Activated CD4-positive, alpha-beta T cell treated with anti-CD3 and anti-CD28 coated beads, Interleukin-2, amount 50 U/mL, for 24 hours (primary cell): Measurements from ENCODE around the gene SEZ6L.

Source experiments
- DNase-seq, 2 donors: peaks; one replicate each; pipeline ENCODE4 v3.0.0-alpha.2; 2020; ENCODE audit warnings: low read depth in 1 of 2, low spot score in 1 of 2

SEZ6L gene

GRCh38 chr22:26241361-26241760 is 72.1 kb downstream of the SEZ6L start:
- no peak for DNase-seq

GRCh38 chr22:26245001-26245400 is 75.7 kb downstream of the SEZ6L start:
- DNase-seq = no peak

- DNase-seq = no peak
Observed at GRCh38 chr22:26246552-26246951, 77.3 kb downstream of the SEZ6L start.

DNA sequence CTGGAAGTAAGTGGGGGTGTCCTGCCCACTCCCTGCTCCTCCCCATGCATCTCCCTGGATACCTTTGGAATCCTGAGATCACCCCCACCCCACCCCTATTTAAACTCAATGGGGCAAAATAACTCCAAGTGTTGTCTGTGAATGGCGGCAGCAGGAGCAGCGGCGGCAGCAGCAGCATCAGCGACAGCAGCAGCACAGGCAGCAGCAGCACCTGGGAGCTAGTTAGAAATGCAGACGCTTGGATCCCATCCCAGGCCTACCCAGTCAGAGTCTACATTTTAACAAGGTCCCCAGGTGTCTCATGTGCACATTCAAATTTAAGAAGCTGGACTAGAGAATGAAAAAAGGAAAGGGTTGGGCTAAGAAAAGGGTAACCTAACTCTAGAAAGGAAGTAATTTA is 82.6 kb downstream of the SEZ6L start:
- DNase-seq = no peak

- no peak for DNase-seq
Observed at GRCh38 chr22:26259510-26259909, 90.2 kb downstream of the SEZ6L start.

DNA sequence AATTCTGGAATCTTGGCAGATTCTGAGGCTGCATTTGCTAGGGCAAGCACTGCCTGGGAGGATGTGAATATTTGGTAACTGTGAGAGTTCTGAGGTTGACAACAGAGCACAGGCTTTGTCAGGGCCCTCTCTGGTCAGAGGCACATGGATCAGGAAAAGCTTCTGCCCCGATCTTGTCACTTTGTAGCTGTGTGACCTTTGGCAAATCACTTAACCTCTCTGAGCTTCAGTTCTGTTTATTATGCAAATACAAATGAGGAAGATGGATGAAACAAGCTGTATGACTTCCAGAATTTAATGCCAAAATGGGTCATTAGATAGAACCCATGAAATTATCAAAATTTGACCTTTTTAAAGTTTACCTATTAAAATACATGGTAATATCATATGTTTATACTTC is 94.9 kb downstream of the SEZ6L start:
- no peak for DNase-seq

GRCh38 chr22:26265281-26265680 is 96.0 kb downstream of the SEZ6L start:
- no peak for DNase-seq

DNA sequence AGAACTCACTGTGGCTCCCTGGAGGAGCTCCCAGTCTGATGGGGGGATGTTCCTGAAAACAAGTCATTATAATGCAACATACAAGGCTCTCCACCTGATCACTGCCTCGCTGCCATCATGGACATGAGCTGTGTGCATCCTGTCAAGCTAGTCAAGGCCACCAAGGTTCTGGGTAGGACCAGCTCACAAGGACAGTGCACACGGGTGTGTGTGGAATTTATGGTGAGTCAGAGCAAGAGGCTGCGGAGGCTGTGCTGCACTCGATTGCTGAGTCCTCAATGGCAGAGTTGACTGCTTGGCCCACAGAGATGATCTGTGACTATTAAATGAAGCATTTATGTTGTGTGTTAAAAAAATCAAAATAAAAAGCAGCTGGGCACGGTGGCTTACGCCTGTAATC is 96.6 kb downstream of the SEZ6L start:
- DNase-seq = no peak

- no peak for DNase-seq
Observed at GRCh38 chr22:26267856-26268255, 98.6 kb downstream of the SEZ6L start.

DNA sequence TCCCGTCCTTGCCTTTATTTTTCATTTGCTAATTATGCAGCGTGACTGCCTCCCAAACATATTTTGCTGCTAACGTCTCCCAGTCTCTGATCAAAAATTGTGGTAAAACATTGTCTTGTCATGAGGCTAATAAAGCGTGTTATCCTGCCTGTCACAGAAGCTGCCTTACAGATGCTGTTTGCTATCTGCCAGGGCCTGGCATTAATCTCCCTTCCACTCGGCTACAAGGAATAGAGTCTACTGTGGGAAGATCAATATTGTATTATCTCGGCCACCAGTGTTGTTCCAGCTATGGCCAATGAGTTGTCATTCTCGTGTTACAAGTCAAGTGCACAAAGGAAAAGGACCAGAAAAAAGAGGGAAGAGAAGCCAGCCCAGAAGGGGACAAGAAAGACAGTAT is 100.3 kb downstream of the SEZ6L start:
- no peak for DNase-seq

DNA sequence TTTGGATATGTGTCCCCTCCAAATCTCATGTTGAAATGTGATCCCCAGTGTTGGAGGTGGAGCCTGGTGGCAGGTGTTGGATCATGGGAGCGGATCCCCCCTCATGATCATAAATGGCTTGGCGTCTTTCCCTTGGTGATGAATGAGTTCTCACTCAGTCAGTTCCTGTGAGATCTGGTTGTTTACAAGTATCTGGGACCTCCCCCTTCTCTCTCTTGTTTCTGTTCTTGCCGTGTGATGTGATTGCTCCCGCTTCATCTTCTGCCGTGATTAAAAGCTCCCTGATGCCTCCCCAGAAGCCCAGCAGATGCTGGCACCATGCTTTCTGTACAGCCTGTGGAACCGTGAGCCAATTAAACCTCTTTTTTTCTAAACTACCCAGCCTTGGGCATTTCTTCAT is 102.2 kb downstream of the SEZ6L start:
- no peak for DNase-seq

- DNase-seq = no peak
Observed at GRCh38 chr22:26273011-26273675, 103.9 kb downstream of the SEZ6L start.

- no peak for DNase-seq
Observed at GRCh38 chr22:26276529-26277160, 107.4 kb downstream of the SEZ6L start.

DNA sequence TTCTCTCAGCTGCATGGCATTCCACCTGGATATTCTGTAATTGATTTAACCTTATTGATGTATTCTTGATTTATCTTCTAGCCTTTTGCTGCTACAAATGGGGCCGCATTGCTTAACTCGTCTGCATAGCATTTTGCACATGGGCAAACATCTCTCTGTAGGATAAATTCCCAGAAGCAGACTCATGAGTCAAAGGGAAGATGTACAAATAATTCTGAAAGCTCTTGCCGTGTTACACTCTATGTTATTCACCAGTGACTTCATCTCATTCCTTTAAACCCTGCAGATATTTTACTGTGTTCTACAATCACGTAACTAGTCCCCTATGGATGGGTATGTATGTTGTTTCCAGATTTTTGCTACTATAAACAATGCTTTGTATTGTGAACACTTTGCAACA is 112.7 kb downstream of the SEZ6L start:
- DNase-seq = no peak

DNA sequence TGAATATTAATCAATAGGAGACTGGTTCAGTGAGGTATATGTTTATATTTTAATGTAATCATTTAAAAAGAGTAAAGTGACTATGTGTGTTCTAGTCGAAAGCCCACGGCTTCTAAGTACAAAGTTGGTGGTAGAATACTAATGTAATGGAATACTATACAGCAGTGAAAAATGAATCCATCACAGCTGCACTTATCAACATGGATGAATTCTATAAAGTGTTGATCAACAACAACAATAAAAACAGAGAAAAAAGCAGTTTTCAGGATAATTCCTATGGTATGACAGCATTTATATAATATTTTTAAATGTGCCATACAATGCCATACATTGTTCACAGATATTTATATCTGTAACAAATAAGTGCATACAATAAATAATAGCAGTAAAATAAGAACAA is 114.1 kb downstream of the SEZ6L start:
- no peak for DNase-seq

DNA sequence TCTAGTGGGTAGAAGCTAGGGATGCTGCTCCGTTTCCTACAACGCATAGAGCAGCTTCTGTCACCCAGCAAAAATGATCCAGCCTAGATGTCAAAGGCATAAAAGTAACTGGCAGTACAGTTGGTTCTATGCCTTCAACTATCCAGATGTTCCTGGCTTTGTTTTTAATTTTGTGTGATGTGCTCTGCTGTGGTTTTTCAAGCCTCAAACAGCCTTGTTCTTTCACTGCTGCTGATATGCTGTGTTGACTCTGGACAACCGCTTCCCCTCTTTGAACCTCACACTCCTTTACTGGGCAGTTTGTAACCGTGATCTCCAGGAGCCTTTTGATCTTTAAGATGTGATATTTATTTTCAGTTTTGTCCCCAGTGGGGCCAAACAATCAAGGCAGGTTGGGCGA is 116.4 kb downstream of the SEZ6L start:
- DNase-seq = no peak

DNA sequence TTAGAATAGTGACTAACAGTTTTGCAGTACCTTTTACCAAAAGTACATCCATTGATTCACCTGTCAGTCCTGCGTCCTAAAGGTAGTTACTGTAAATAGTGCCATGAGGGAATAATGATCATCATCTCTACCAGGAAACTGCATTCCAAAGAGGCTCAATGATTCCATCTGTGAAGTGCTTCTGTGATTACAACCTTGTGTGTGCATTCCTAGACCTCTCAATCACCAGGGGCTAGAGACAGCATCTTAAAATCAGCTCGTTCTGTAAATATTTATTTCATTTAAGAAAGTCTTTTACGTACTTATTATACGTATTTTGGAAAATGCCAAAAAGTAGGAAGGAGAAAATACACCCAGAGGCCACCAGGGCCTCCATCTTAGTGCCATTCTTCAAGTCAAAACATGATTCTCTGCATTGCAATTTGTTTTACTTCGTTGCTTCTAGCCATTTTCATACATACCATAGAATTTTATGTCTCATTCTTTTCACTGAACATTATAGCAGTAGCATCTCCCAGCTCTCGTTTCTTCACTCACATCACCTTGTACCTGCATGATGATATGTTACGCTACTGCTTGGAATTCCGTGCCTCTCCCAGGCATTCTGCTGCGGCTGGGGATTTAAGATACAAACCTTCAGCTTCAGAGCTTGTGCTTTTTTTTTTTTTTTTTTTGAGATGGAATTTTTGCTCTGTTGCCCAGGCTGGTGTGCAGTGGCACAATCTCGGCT is 117.0 kb downstream of the SEZ6L start:
- no peak for DNase-seq

- DNase-seq = no peak
Observed at GRCh38 chr22:26287382-26288225, 118.3 kb downstream of the SEZ6L start.

GRCh38 chr22:26289611-26290101 is 120.4 kb downstream of the SEZ6L start:
- DNase-seq = no peak

- DNase-seq = no peak
Observed at GRCh38 chr22:26291940-26292666, 122.8 kb downstream of the SEZ6L start.

GRCh38 chr22:26292667-26292995 is 123.4 kb downstream of the SEZ6L start:
- no peak for DNase-seq
